Measurements from ENCODE around the gene DUS3L.

Gene DUS3L

DNA sequence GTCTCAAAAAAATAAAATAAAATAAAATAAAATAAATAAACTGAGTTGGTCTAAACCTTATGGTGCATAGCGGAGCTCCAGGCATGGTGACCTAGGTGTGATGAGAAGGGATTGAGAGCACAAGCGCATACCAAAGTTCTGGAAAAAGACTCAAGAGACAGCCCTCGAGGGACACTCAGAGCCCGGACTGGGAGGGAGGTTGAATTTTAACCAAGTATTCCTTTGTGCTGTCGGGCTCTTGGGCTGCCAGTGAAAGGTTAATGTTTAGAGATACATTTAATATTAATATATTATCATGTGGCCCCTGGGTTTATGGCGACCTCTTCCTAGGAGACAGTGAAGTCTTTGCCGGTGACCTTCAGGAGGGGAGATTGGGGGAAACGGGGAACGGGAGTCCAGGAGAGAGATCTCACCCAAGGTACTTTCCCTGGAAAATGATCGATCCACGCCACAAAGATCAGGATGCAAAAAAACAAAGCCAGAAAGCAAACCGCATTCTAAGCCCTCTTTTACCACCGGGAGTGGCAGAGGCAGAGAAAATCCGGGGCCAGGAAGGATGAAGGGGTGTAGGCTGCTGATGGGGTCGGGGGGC is 46.9 kb upstream of the DUS3L start:
- Histone ChIP-seq H2AFZ (ENCODE audit: low read depth, low read length) (no peak overlapping the region), H3K27ac (ENCODE audit: low read length, poor library complexity, severe bottlenecking) (peak overlapping the region; percentile 39), H3K4ac (ENCODE audit: low read depth in 1 of 2, low read length in 2 of 2) (no peak overlapping the region), H3K36me3 (ENCODE audit: control insufficient read depth in 1 of 2, insufficient read depth in 2 of 2, low read depth in 1 of 2, low read length in 2 of 2) (no peaks in the 10 kb centered on the region), H2BK12ac (ENCODE audit: low read length in 2 of 2) (no peak overlapping the region), H2BK120ac (ENCODE audit: low read depth, low read length) (no peak overlapping the region), H4K8ac (ENCODE audit: low read length) (no peak overlapping the region), H3K79me1 (replicated peaks; ENCODE audit: low read length, poor library complexity, severe bottlenecking) (no peaks in the 10 kb centered on the region), H3K18ac (ENCODE audit: low read depth in 1 of 2, low read length in 2 of 2) (no peak overlapping the region), H3K9me3 (ENCODE audit: control insufficient read depth, low read length) (no peaks in the 10 kb centered on the region), H2BK15ac (ENCODE audit: low read depth, poor library complexity, severe bottlenecking) (no peak overlapping the region), H3K4me2 (ENCODE audit: low read length, poor library complexity, severe bottlenecking) (peak overlapping the region; percentile 58), H3K27me3 (ENCODE audit: control insufficient read depth in 1 of 2, insufficient read depth in 1 of 2, low read length in 2 of 2) (peaks cover 0 to 31% of the 10 kb centered on the region in 2 experiments), H3K4me1 (ENCODE audit: control insufficient read depth, insufficient read depth, low read depth, low read length) (peaks cover 12% of the 10 kb centered on the region), H3K14ac (ENCODE audit: low read length in 2 of 2) (no peak overlapping the region), H4K91ac (ENCODE audit: low read length) (no peak overlapping the region), H3K9ac (ENCODE audit: low read length) (no peak overlapping the region), H3K23ac (ENCODE audit: low read length in 2 of 2) (no peak overlapping the region), H3K4me3 (ENCODE audit: insufficient read depth in 1 of 2, low read depth in 1 of 2, low read length in 2 of 2) (no peak overlapping the region), H2AK5ac (ENCODE audit: low read length, severe bottlenecking) (no peak overlapping the region), H2BK5ac (ENCODE audit: low read depth, low read length, poor library complexity, severe bottlenecking) (no peak overlapping the region)
- WGBS, result 93% methylated on average over 13 of the region's 15 CpGs
- DNase-seq, result no peak

DNA sequence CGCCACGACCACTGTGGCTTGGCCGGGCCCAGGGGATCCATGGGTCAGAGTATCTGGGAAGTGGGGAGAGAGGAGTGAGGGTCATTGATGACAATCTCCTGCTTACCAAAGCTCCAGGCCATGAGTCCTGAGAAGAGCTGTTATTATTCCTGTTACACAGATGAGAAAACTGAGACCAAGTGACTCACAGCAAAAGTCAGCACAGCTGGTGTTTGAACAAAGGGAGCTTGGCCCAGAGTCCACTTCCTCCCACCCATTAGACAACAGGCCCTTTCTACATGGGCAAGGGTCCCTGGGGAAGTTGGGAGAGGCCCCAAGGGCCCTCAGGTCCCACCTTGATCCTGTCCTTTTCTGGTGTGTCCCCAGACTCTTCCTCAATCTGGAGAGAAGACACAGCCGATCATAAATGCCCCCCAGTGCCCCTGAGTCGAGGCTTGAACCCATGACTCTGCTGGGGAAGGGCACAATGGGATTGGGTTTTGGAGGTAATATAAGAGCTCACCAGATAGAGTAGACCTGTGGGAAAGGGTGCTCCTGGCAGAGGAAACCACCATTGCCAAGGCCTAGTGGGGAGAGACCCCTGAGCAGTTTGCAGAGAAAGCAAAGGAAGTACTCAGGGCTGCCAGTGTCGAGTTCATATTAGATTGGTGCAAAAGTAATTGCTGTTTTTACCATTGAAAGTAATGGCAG is 41.7 kb upstream of the DUS3L start:
- H2BK120ac ChIP-seq (ENCODE audit: low read depth, low read length), result no peak overlapping the region
- H3K4ac ChIP-seq (ENCODE audit: low read depth in 1 of 2, low read length in 2 of 2), result no peak overlapping the region
- H2BK5ac ChIP-seq (ENCODE audit: low read depth, low read length, poor library complexity, severe bottlenecking), result no peak overlapping the region
- H3K9ac ChIP-seq (ENCODE audit: low read length), result no peak overlapping the region
- H3K79me1 ChIP-seq (replicated peaks; ENCODE audit: low read length, poor library complexity, severe bottlenecking), result no peaks in the 10 kb centered on the region
- no peaks in the 10 kb centered on the region for H3K9me3 ChIP-seq (ENCODE audit: control insufficient read depth, low read length)
- no peak overlapping the region for H4K91ac ChIP-seq (ENCODE audit: low read length)
- no peak overlapping the region for H4K8ac ChIP-seq (ENCODE audit: low read length)
- 94% methylated on average over 6 of the region's 6 CpGs for WGBS
- no peak overlapping the region for H3K27ac ChIP-seq (ENCODE audit: low read length, poor library complexity, severe bottlenecking)
- no peak overlapping the region for H3K4me3 ChIP-seq (ENCODE audit: insufficient read depth in 1 of 2, low read depth in 1 of 2, low read length in 2 of 2)
- no peak overlapping the region for H2BK12ac ChIP-seq (ENCODE audit: low read length in 2 of 2)
- no peak overlapping the region for H2BK15ac ChIP-seq (ENCODE audit: low read depth, poor library complexity, severe bottlenecking)
- H3K14ac ChIP-seq (ENCODE audit: low read length in 2 of 2), result no peak overlapping the region
- H3K4me1 ChIP-seq (ENCODE audit: control insufficient read depth, insufficient read depth, low read depth, low read length), result peaks cover 17% of the 10 kb centered on the region
- H3K18ac ChIP-seq (ENCODE audit: low read depth in 1 of 2, low read length in 2 of 2), result no peak overlapping the region
- H2AFZ ChIP-seq (ENCODE audit: low read depth, low read length), result no peak overlapping the region
- no peaks in the 10 kb centered on the region for H3K36me3 ChIP-seq (ENCODE audit: control insufficient read depth in 1 of 2, insufficient read depth in 2 of 2, low read depth in 1 of 2, low read length in 2 of 2)
- no peak overlapping the region for H3K23ac ChIP-seq (ENCODE audit: low read length in 2 of 2)
- no peak overlapping the region for H3K4me2 ChIP-seq (ENCODE audit: low read length, poor library complexity, severe bottlenecking)
- peaks cover 0 to 42% of the 10 kb centered on the region in 2 experiments for H3K27me3 ChIP-seq (ENCODE audit: control insufficient read depth in 1 of 2, insufficient read depth in 1 of 2, low read length in 2 of 2)
- DNase-seq, result no peak
- H2AK5ac ChIP-seq (ENCODE audit: low read length, severe bottlenecking), result no peak overlapping the region

DNA sequence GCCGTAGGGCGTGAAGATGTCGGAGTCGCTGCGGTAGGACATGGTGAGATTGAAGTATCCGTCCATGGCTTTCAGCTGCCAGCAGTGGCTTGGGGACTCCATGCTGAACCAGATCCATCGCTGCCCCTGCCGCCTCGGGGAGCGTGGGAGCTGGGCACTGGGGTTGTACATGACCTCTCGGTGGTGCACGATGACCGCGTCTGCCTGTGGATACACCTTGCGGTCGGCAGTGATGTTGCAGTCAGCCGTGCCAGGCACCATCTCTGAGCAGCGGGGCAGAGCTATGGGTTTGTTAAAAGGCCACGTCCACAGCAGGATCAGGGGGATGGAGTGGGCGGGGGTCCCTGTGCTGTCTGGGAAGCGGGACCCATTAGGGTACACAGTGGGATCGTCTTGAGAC is 41.1 kb upstream of the DUS3L start:
- H2AFZ ChIP-seq (ENCODE audit: low read depth, low read length), result no peak overlapping the region
- H3K4ac ChIP-seq (ENCODE audit: low read depth in 1 of 2, low read length in 2 of 2), result no peak overlapping the region
- no peak overlapping the region for H3K27ac ChIP-seq (ENCODE audit: low read length, poor library complexity, severe bottlenecking)
- peaks cover 23% of the 10 kb centered on the region for H3K4me1 ChIP-seq (ENCODE audit: control insufficient read depth, insufficient read depth, low read depth, low read length)
- no peaks in the 10 kb centered on the region for H3K9me3 ChIP-seq (ENCODE audit: control insufficient read depth, low read length)
- H4K91ac ChIP-seq (ENCODE audit: low read length), result no peak overlapping the region
- H4K8ac ChIP-seq (ENCODE audit: low read length), result no peak overlapping the region
- H3K23ac ChIP-seq (ENCODE audit: low read length in 2 of 2), result no peak overlapping the region
- H3K79me1 ChIP-seq (replicated peaks; ENCODE audit: low read length, poor library complexity, severe bottlenecking), result peaks cover 1% of the 10 kb centered on the region
- H3K4me3 ChIP-seq (ENCODE audit: insufficient read depth in 1 of 2, low read depth in 1 of 2, low read length in 2 of 2), result no peak overlapping the region
- no peak overlapping the region for H2BK15ac ChIP-seq (ENCODE audit: low read depth, poor library complexity, severe bottlenecking)
- H3K18ac ChIP-seq (ENCODE audit: low read depth in 1 of 2, low read length in 2 of 2), result no peak overlapping the region
- no peak overlapping the region for H2BK5ac ChIP-seq (ENCODE audit: low read depth, low read length, poor library complexity, severe bottlenecking)
- H3K14ac ChIP-seq (ENCODE audit: low read length in 2 of 2), result no peak overlapping the region
- H3K27me3 ChIP-seq (ENCODE audit: control insufficient read depth in 1 of 2, insufficient read depth in 1 of 2, low read length in 2 of 2), result peaks cover 0 to 46% of the 10 kb centered on the region in 2 experiments
- no peak overlapping the region for H3K9ac ChIP-seq (ENCODE audit: low read length)
- no peak overlapping the region for H2AK5ac ChIP-seq (ENCODE audit: low read length, severe bottlenecking)
- H3K4me2 ChIP-seq (ENCODE audit: low read length, poor library complexity, severe bottlenecking), result no peak overlapping the region
- WGBS, result 93% methylated on average over 22 of the region's 22 CpGs
- no peak overlapping the region for H2BK120ac ChIP-seq (ENCODE audit: low read depth, low read length)
- DNase-seq, result no peak
- no peak overlapping the region for H2BK12ac ChIP-seq (ENCODE audit: low read length in 2 of 2)
- no peaks in the 10 kb centered on the region for H3K36me3 ChIP-seq (ENCODE audit: control insufficient read depth in 1 of 2, insufficient read depth in 2 of 2, low read depth in 1 of 2, low read length in 2 of 2)

DNA sequence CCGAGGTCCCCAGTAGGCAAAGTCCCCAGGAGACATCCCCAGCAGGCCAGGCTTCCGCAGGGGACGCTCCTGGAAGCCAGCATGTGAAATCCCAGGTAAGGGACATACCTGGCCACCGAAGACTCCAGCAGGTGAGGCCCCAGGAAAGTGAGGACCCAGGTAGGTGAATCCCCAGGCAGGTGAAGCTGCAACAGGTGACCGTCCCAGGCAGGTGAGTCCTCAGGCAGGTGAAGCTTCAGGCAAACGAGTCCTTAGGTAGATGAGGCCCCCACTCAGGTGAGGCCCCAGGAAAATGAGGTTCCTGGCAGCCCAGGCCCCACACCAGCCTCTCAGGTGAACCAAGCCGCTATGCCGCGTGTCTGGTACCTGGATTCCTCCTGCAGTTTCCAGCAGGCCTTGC is 40.2 kb upstream of the DUS3L start:
- peaks cover 30% of the 10 kb centered on the region for H3K4me1 ChIP-seq (ENCODE audit: control insufficient read depth, insufficient read depth, low read depth, low read length)
- no peak overlapping the region for H2AK5ac ChIP-seq (ENCODE audit: low read length, severe bottlenecking)
- no peak overlapping the region for H2BK120ac ChIP-seq (ENCODE audit: low read depth, low read length)
- H3K4me2 ChIP-seq (ENCODE audit: low read length, poor library complexity, severe bottlenecking), result no peak overlapping the region
- no peak overlapping the region for H2BK15ac ChIP-seq (ENCODE audit: low read depth, poor library complexity, severe bottlenecking)
- H3K36me3 ChIP-seq (ENCODE audit: control insufficient read depth in 1 of 2, insufficient read depth in 2 of 2, low read depth in 1 of 2, low read length in 2 of 2), result no peaks in the 10 kb centered on the region
- H3K9ac ChIP-seq (ENCODE audit: low read length), result no peak overlapping the region
- H3K4me3 ChIP-seq (ENCODE audit: insufficient read depth in 1 of 2, low read depth in 1 of 2, low read length in 2 of 2), result no peak overlapping the region
- no peak for DNase-seq
- no peak overlapping the region for H3K14ac ChIP-seq (ENCODE audit: low read length in 2 of 2)
- 88% methylated on average over 7 of the region's 9 CpGs for WGBS
- H3K27ac ChIP-seq (ENCODE audit: low read length, poor library complexity, severe bottlenecking), result no peak overlapping the region
- H3K4ac ChIP-seq (ENCODE audit: low read depth in 1 of 2, low read length in 2 of 2), result no peak overlapping the region
- H3K23ac ChIP-seq (ENCODE audit: low read length in 2 of 2), result no peak overlapping the region
- H3K18ac ChIP-seq (ENCODE audit: low read depth in 1 of 2, low read length in 2 of 2), result no peak overlapping the region
- no peaks in the 10 kb centered on the region for H3K9me3 ChIP-seq (ENCODE audit: control insufficient read depth, low read length)
- no peak overlapping the region for H2BK12ac ChIP-seq (ENCODE audit: low read length in 2 of 2)
- no peak overlapping the region for H2AFZ ChIP-seq (ENCODE audit: low read depth, low read length)
- H3K27me3 ChIP-seq (ENCODE audit: control insufficient read depth in 1 of 2, insufficient read depth in 1 of 2, low read length in 2 of 2), result peaks cover 0 to 55% of the 10 kb centered on the region in 2 experiments
- H4K8ac ChIP-seq (ENCODE audit: low read length), result peak overlapping the region; percentile 20
- H4K91ac ChIP-seq (ENCODE audit: low read length), result peak overlapping the region; percentile 28
- peaks cover 1% of the 10 kb centered on the region for H3K79me1 ChIP-seq (replicated peaks; ENCODE audit: low read length, poor library complexity, severe bottlenecking)
- no peak overlapping the region for H2BK5ac ChIP-seq (ENCODE audit: low read depth, low read length, poor library complexity, severe bottlenecking)
